K562 (cell line): Measurements from ENCODE around the gene COLEC12.

Experiments
- DPF2 ChIP-seq: fragments of 450-650 bp; IDR thresholded peaks from 2 replicates; pipeline ENCODE4 v1.6.1; 2016
- MYC ChIP-seq, 2 experiments: fragments of 250-450 bp in 1 of 2; sonication (Bioruptor Pico) in 1 of 2; IDR thresholded peaks; 2 replicates each; pipeline versions ENCODE4 v1.5.1 to v1.6.1; 2012 to 2021; ENCODE audit warnings: low read depth in 2 of 2, borderline replicate concordance in 1 of 2, improper control_type of control experiment in 1 of 2, low read length in 1 of 2, mild to moderate bottlenecking in 1 of 2, moderate library complexity in 1 of 2
- TF ChIP-seq, protein P1 (sequence below): sonication (generic); formaldehyde crosslinking; IDR thresholded peaks from 2 replicates; pipeline ENCODE4 v1.8.0; 2022; ENCODE audit warnings: mild to moderate bottlenecking, missing genetic modification reagents
- TF ChIP-seq, protein P2 (sequence below), 3 experiments: IDR thresholded peaks in 2 of 3; conservative IDR thresholded peaks in 1 of 3; 2 replicates each; pipeline ENCODE4 v1.5.1; 2011 to 2012; ENCODE audit warnings: low read length in 3 of 3, mild to moderate bottlenecking in 3 of 3, control low read depth in 2 of 3, improper control_type of control experiment in 1 of 3, inconsistent platforms in 1 of 3, low read depth in 1 of 3, mixed read lengths in 1 of 3, moderate library complexity in 1 of 3; ENCODE audit not compliant: insufficient read depth in 2 of 3

DNA sequence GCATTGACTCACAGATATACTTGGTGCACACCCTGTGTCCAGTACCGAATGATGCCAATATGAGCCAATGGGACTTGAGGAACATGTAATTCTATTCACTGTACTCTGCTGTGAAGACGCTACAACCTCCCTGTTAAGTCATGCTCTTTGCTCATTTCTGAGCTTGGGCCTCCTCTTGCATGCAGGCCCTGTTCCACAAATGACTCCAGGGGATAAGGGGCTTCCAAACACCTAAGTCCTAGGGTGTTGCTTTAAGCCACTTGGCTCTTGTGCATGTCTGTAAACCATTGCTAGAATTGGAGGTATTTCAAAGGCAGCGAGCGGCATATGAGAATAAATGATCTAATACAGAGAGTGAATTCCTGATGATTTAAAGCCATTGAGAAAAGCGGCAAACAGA, 126.7 kb downstream of the COLEC12 start:
- TF ChIP-seq DPF2 (no peak), MYC (IDR thresholded peaks at IDR 0.05; ENCODE audit: low read depth, low read length) (no peak), MYC (CRISPR knock-in tag; IDR thresholded peaks at IDR 0.05; ENCODE audit: borderline replicate concordance, low read depth) (no peak)
- TF ChIP-seq, protein P1, sequence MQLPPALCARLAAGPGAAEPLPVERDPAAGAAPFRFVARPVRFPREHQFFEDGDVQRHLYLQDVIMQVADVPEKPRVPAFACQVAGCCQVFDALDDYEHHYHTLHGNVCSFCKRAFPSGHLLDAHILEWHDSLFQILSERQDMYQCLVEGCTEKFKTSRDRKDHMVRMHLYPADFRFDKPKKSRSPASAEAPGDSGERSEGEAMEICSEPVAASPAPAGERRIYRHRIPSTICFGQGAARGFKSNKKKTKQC (CRISPR knock-in tag) = no peak
- TF ChIP-seq, protein P2, sequence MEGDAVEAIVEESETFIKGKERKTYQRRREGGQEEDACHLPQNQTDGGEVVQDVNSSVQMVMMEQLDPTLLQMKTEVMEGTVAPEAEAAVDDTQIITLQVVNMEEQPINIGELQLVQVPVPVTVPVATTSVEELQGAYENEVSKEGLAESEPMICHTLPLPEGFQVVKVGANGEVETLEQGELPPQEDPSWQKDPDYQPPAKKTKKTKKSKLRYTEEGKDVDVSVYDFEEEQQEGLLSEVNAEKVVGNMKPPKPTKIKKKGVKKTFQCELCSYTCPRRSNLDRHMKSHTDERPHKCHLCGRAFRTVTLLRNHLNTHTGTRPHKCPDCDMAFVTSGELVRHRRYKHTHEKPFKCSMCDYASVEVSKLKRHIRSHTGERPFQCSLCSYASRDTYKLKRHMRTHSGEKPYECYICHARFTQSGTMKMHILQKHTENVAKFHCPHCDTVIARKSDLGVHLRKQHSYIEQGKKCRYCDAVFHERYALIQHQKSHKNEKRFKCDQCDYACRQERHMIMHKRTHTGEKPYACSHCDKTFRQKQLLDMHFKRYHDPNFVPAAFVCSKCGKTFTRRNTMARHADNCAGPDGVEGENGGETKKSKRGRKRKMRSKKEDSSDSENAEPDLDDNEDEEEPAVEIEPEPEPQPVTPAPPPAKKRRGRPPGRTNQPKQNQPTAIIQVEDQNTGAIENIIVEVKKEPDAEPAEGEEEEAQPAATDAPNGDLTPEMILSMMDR (IDR thresholded peaks at IDR 0.05 in 2 of 3, conservative IDR thresholded peaks at IDR 0.05 in 1 of 3; ENCODE audit: insufficient read depth in 2 of 3, low read depth in 1 of 3, low read length in 3 of 3) = no peak
